ENCODE measurements around the gene SSX7. TPM values are rescaled to one million over a fixed set of nuclear protein-coding genes. Genes with fewer than 3 reads are reported as not detected.
"Not testable (repeated sequence)": the region's sequence is repeated elsewhere in the genome, so short reads cannot be mapped to it uniquely, and the experiment has no call there.

The SSX7 gene
- total RNA-seq (not detected), polyA plus RNA-seq (not detected)
- long read RNA-seq, donor 1: 0 reads
- long read RNA-seq, donor 2: 0 reads
- long read RNA-seq, donor 3: 0 reads

GRCh38 chrX:52654800-52655199 is at the start of gene SSX7:
TSS of gene SSX7 (minus strand) at chrX:52654900. CDS start at chrX:52653472, 1,428 bp downstream.
- DNase-seq; H3K9me3 ChIP-seq; intact Hi-C loops (cut with DNase I); H3K27me3 ChIP-seq; H3K4me1 ChIP-seq; H3K27ac ChIP-seq; ATAC-seq; H3K4me3 ChIP-seq; H3K36me3 ChIP-seq: not testable (repeated sequence)
- WGBS, 2 donors: 87 to 90% methylated on average over 9 of the region's 9 CpGs

GRCh38 chrX:52692034-52692433 is 37.3 kb upstream of the SSX7 start:
- DNase-seq; H3K4me3 ChIP-seq; H3K9me3 ChIP-seq; H3K27me3 ChIP-seq; ATAC-seq; H3K27ac ChIP-seq; H3K36me3 ChIP-seq; H3K4me1 ChIP-seq; intact Hi-C loops (cut with DNase I): not testable (repeated sequence)
- WGBS, 2 donors: 83 to 100% methylated on average over 1 of the region's 4 CpGs

- not testable (repeated sequence) for H3K4me3 ChIP-seq, H3K9me3 ChIP-seq
These were observed 7.5 kb upstream of the SSX7 start for GRCh38 chrX:52662218-52662617.

GRCh38 chrX:52655475-52655874 is 775 bp upstream of the SSX7 start:
- H3K27ac ChIP-seq; intact Hi-C loops (cut with DNase I); H3K36me3 ChIP-seq; ATAC-seq; H3K9me3 ChIP-seq; H3K4me3 ChIP-seq; H3K4me1 ChIP-seq; H3K27me3 ChIP-seq; DNase-seq: not testable (repeated sequence)
- 90 to 91% methylated on average over 8 of the region's 8 CpGs for WGBS, 2 donors

More at GRCh38 chrX:52662218-52662617, 7.5 kb upstream of the SSX7 start:
- WGBS, 2 donors: 82 to 86% methylated on average over 2 of the region's 2 CpGs
- H3K36me3 ChIP-seq; ATAC-seq; H3K27ac ChIP-seq; DNase-seq; H3K4me1 ChIP-seq; intact Hi-C loops (cut with DNase I): not testable (repeated sequence)
- H3K27me3 ChIP-seq: peaks cover 0 to 34% (median 0%) of the 10 kb centered on the region in 7 donors

- ATAC-seq; H3K4me1 ChIP-seq; intact Hi-C loops (cut with DNase I); H3K27ac ChIP-seq; DNase-seq; H3K4me3 ChIP-seq; H3K36me3 ChIP-seq; H3K9me3 ChIP-seq: not testable (repeated sequence)
- H3K27me3 ChIP-seq: peaks cover 0 to 22% (median 0%) of the 10 kb centered on the region in 7 donors
- WGBS, 2 donors: 55 to 61% methylated on average over 3 of the region's 3 CpGs
These were observed 4.0 kb downstream of the SSX7 start for GRCh38 chrX:52650676-52651075.

- ATAC-seq; H3K36me3 ChIP-seq; H3K27ac ChIP-seq; H3K4me3 ChIP-seq; H3K4me1 ChIP-seq; DNase-seq; H3K9me3 ChIP-seq; intact Hi-C loops (cut with DNase I): not testable (repeated sequence)
- H3K27me3 ChIP-seq: peaks cover 0 to 22% (median 0%) of the 10 kb centered on the region in 7 donors
- WGBS, 2 donors: 89 to 90% methylated on average over 7 of the region's 7 CpGs
These were observed 5.7 kb downstream of the SSX7 start for GRCh38 chrX:52648956-52649355.

- DNase-seq; ATAC-seq; H3K4me1 ChIP-seq; H3K27ac ChIP-seq; H3K36me3 ChIP-seq; H3K9me3 ChIP-seq; intact Hi-C loops (cut with DNase I); H3K4me3 ChIP-seq: not testable (repeated sequence)
- WGBS, 2 donors: 73 to 75% methylated on average over 3 of the region's 3 CpGs
- H3K27me3 ChIP-seq: peaks cover 0 to 16% (median 0%) of the 10 kb centered on the region in 7 donors
These were observed 26.2 kb downstream of the SSX7 start for GRCh38 chrX:52628483-52628882.

- H3K36me3 ChIP-seq; intact Hi-C loops (cut with DNase I); H3K4me3 ChIP-seq; ATAC-seq; H3K9me3 ChIP-seq; H3K4me1 ChIP-seq; H3K27me3 ChIP-seq; DNase-seq; H3K27ac ChIP-seq: not testable (repeated sequence)
- WGBS, 2 donors: 57 to 65% methylated on average over 8 of the region's 8 CpGs
These were observed 34.0 kb downstream of the SSX7 start for GRCh38 chrX:52620661-52621060.

Measured in heart right ventricle (tissue), 16 donors.